ENCODE data around the gene PUM1.

DNA sequence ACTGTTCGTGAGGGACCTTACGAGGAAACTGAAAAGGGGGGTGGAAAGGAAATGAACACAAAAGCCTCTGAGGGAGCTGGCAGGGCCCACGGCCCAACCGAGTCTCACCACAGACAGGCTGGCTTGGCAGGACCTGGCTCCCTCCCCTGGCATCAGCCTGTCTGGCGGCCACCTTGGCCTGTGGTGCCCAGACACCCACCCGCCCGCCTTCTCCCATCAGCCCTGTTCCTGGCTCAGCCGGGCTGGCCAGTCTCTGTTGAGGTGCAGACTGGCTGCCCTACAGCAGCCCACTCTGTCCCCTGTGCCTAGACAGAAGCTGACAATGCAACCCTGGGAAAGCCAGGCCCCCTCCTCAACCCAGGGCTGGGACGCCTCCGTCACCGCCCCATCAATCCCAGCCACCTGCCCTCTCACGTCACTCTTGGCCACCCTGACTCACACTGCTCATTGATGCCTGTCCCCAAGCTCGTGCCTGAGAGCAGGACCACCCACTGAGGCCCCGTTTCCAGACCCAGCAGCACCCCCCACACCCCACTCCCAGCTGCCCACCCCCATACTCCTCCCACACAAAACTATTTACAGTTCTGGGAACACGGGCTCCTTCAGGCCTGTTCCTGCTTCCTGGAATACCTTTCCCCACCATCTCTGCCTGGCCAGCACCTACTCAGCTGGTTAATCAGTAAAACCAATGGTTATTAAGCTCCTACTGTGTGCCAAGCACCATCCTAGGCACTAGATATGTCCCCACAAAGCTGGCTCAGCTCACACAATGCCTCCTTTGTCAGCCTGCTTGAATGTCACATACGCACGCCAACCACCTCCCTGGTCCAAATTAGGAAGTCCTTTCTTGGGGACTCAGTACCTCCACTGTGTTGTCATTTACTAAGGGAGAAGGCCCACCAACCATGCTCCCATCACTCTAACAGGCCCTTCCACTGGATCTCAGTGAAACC, 179.7 kb downstream of the PUM1 start:
- TF ChIP-seq, protein P1, sequence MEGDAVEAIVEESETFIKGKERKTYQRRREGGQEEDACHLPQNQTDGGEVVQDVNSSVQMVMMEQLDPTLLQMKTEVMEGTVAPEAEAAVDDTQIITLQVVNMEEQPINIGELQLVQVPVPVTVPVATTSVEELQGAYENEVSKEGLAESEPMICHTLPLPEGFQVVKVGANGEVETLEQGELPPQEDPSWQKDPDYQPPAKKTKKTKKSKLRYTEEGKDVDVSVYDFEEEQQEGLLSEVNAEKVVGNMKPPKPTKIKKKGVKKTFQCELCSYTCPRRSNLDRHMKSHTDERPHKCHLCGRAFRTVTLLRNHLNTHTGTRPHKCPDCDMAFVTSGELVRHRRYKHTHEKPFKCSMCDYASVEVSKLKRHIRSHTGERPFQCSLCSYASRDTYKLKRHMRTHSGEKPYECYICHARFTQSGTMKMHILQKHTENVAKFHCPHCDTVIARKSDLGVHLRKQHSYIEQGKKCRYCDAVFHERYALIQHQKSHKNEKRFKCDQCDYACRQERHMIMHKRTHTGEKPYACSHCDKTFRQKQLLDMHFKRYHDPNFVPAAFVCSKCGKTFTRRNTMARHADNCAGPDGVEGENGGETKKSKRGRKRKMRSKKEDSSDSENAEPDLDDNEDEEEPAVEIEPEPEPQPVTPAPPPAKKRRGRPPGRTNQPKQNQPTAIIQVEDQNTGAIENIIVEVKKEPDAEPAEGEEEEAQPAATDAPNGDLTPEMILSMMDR (IDR thresholded peaks at IDR 0.05): no peak
- no peak for TF ChIP-seq POLR2A (IDR thresholded peaks at IDR 0.05)

Measured in lower leg skin (tissue), 3 donors.